ENCODE data around the gene PTPRC. TPM values are rescaled to one million over a fixed set of nuclear protein-coding genes. Genes with fewer than 3 reads are reported as not detected.
"Not testable (repeated sequence)": the region's sequence is repeated elsewhere in the genome, so short reads cannot be mapped to it uniquely, and the experiment has no call there.

PTPRC gene
- total RNA-seq, 6 experiments from 2014 or later, result 5.1 to 55.7 (median 13.2) TPM

- H3K4me1 ChIP-seq, result no peaks in the 10 kb centered on the region
- TF ChIP-seq POLR2A (IDR thresholded peaks at IDR 0.05) (no peak), CTCF (IDR thresholded peaks at IDR 0.05) (no peak)
- H3K36me3 ChIP-seq, result no peaks in the 10 kb centered on the region
- WGBS (ENCODE audit: insufficient coverage, low coverage, low lambda C conversion rate, missing lambda C conversion rate), result 67% methylated on average over 7 of the region's 7 CpGs
- H3K4me3 ChIP-seq, result no peak overlapping the region
- peak in 2 of 4 donors; percentile 17 to 40 for ATAC-seq
- no peaks in the 10 kb centered on the region for H3K9me3 ChIP-seq
- intact Hi-C loops (cut with DNase I), result no loop called here
- DNase-seq, result no peak
- no peaks in the 10 kb centered on the region for H3K27me3 ChIP-seq
- no peak overlapping the region for H3K27ac ChIP-seq
These were observed 41.0 kb upstream of the PTPRC start for GRCh38 chr1:198597690-198598430.

GRCh38 chr1:198598796-198599321 is 40.0 kb upstream of the PTPRC start:
- WGBS (ENCODE audit: insufficient coverage, low coverage, low lambda C conversion rate, missing lambda C conversion rate), result 66% methylated on average over 3 of the region's 6 CpGs
- DNase-seq, result no peak
- TF ChIP-seq CTCF (IDR thresholded peaks at IDR 0.05) (no peak), POLR2A (IDR thresholded peaks at IDR 0.05) (no peak)
- ATAC-seq, result no peak
- Histone ChIP-seq H3K27me3 (no peaks in the 10 kb centered on the region), H3K4me3 (no peak overlapping the region), H3K27ac (no peak overlapping the region), H3K9me3 (no peaks in the 10 kb centered on the region), H3K4me1 (no peaks in the 10 kb centered on the region), H3K36me3 (no peaks in the 10 kb centered on the region)
- intact Hi-C loops (cut with DNase I), result no loop called here

- Histone ChIP-seq H3K27me3 (no peaks in the 10 kb centered on the region), H3K4me1 (no peaks in the 10 kb centered on the region), H3K4me3 (no peak overlapping the region), H3K9me3 (no peaks in the 10 kb centered on the region), H3K36me3 (no peaks in the 10 kb centered on the region), H3K27ac (no peak overlapping the region)
- TF ChIP-seq CTCF (IDR thresholded peaks at IDR 0.05), result no peak
- no peak for TF ChIP-seq POLR2A (IDR thresholded peaks at IDR 0.05)
- 80% methylated on average over 1 of the region's 2 CpGs for WGBS (ENCODE audit: insufficient coverage, low coverage, low lambda C conversion rate, missing lambda C conversion rate)
- ATAC-seq, result no peak
- DNase-seq, result no peak
- intact Hi-C loops (cut with DNase I), result no loop called here
These were observed 39.1 kb upstream of the PTPRC start for GRCh38 chr1:198599749-198600148.

- Histone ChIP-seq H3K4me1 (no peaks in the 10 kb centered on the region), H3K9me3 (no peaks in the 10 kb centered on the region), H3K27ac (no peak overlapping the region), H3K36me3 (no peaks in the 10 kb centered on the region), H3K27me3 (no peaks in the 10 kb centered on the region), H3K4me3 (no peak overlapping the region)
- no peak for TF ChIP-seq CTCF (IDR thresholded peaks at IDR 0.05)
- TF ChIP-seq POLR2A (IDR thresholded peaks at IDR 0.05), result no peak
- WGBS (ENCODE audit: insufficient coverage, low coverage, low lambda C conversion rate, missing lambda C conversion rate), result 100% methylated on average over 1 of the region's 1 CpG
- intact Hi-C loops (cut with DNase I), result no loop called here
- DNase-seq (no peak), ATAC-seq (no peak)
These were observed 37.9 kb upstream of the PTPRC start for GRCh38 chr1:198600906-198601305.

GRCh38 chr1:198601310-198601709 is 37.5 kb upstream of the PTPRC start:
- H3K4me1 ChIP-seq; H3K27me3 ChIP-seq; DNase-seq; H3K9me3 ChIP-seq; intact Hi-C loops (cut with DNase I); H3K4me3 ChIP-seq; H3K36me3 ChIP-seq; H3K27ac ChIP-seq: not testable (repeated sequence)
- ATAC-seq, result peak in 2 of 4 donors; percentile 26 to 46
- WGBS (ENCODE audit: insufficient coverage, low coverage, low lambda C conversion rate, missing lambda C conversion rate), result 38% methylated on average over 1 of the region's 1 CpG
